ENCODE data around the gene CDC42BPG. TPM values are rescaled to one million over a fixed set of nuclear protein-coding genes. Genes with fewer than 3 reads are reported as not detected.

CDC42BPG gene
- total RNA-seq, 1 experiment from 2014 or later: 14.5 TPM

DNA sequence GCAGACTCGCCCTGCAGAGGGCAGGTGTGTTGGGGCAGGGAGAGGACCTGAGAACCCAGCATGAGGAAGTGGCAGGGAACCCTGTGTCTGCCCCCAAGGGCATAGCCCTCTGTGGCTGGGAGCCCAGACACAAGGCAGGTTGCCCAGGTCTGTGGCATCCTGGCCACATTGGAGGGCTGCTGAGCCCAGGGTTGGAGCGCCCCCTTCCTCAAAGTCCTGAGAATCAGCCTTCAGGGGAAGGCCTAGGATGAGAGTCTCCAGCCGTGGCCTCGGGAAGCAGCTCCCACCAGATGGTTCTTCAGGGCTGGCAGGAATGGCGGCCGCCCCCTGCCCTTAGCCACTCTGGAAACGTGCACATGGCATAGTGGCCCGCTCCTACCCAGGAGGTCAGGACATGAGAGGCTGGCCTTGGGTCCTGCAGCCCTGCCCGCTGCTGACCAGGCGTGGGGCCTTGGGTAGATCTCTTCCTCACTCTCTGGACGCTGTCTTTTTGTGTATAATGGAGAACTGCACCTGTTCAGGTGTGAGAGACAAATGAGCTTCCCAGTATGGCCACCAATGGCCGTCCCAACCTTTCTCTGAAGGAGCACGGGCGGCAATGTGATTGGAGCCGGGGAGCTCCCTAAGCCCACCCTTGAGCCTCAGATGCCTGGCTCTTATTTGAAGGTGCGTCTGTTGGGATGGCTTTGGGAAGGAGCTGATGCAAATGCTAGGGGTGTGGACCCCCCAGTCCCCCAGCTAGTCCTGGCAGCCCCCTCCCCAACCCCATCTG lies 4.6 kb upstream of the CDC42BPG start:
- Histone ChIP-seq H3K79me2 (ENCODE audit: low read length) (peaks cover 16% of the 10 kb centered on the region), H3K36me3 (ENCODE audit: low read depth, low read length) (peaks cover 17% of the 10 kb centered on the region), H3K27me3 (ENCODE audit: low read length) (no peaks in the 10 kb centered on the region), H3K4me3 (ENCODE audit: low read length) (no peak overlapping the region), H4K20me1 (ENCODE audit: low read length) (no peaks in the 10 kb centered on the region), H3K9me2 (replicated peaks; ENCODE audit: low read length) (no peaks in the 10 kb centered on the region), H3K4me1 (ENCODE audit: insufficient read depth, low read length) (peaks cover 30% of the 10 kb centered on the region), H2AFZ (ENCODE audit: low read length) (no peak overlapping the region), H3F3A (ENCODE audit: low read length, unreplicated experiment) (no peaks in the 10 kb centered on the region), H3K27ac (ENCODE audit: low read length) (0 out of 2 replicates have a peak overlapping the region, but pooled peaks have one; percentile 1), H3K9ac (ENCODE audit: low read length) (no peak overlapping the region), H3K9me3 (ENCODE audit: low read length) (no peaks in the 10 kb centered on the region), H3K4me2 (ENCODE audit: low read length) (no peak overlapping the region)
- TF ChIP-seq EZH2phosphoT487 (IDR thresholded peaks at IDR 0.05; ENCODE audit: borderline replicate concordance, low read length) (no peak), EZH2 (IDR thresholded peaks at IDR 0.05; ENCODE audit: low read length, unreplicated experiment) (no peak), CTCF (conservative IDR thresholded peaks at IDR 0.05; ENCODE audit: low read depth, low read length) (peak; percentile 57)
- POLR2A ChIA-PET (ENCODE audit: unreplicated experiment): interaction anchor here (0.5 kb wide), 1 partner anchor 18 kb away, joined by 7 read pairs; no protein-coding TSS in a partner anchor
- ATAC-seq (peak; percentile 5), DNase-seq (peak; percentile 66)
- no TSS peak for BruUV-seq (replicated peaks)
- CTCF ChIA-PET: interaction anchor here (0.6 to 3.6 kb wide), 12 partner anchors 9 to 173 kb away, joined by 3 to 20 read pairs (median 4); partner anchors contain the start of genes ARL2, BATF2 and EHD1
- intact Hi-C loops (cut with micrococcal nuclease): loop anchor here (5.0 kb wide), 1 partner anchor 158 kb away; no protein-coding TSS in a partner anchor

DNA sequence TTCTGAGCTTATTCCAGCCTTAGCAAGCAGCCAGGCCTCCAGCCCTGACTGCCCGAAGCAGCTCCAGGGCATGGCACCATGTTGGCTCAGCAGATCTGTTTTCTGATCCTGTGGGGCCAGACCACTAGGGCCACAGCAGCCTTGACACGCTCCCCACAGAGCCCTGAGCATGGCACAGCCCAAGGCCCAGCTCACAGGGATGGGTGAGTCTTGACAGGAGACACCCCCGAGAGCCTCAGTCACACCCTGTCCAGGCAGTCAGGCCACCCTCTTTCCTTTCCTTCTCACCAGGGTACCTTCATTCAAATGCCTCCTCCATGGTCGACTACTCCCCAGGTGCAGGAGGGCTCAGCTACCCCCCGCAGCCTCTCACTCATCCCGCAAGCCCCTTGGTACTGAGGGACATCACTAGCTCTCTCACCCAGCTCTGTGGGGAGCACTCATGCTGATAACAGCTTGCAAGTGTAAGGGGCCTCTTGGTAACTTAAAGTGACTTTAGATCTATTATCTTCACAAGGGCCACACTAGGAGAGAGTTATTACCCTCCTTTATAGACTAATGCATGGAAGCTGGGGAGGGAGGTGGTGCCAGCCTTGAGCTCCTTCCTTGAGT lies 3.9 kb upstream of the CDC42BPG start:
- no peak for ATAC-seq
- no peaks in the 10 kb centered on the region for H3K9me3 ChIP-seq (ENCODE audit: low read length)
- 0 out of 2 replicates have a peak overlapping the region, but pooled peaks have one; percentile 1 for H3K27ac ChIP-seq (ENCODE audit: low read length)
- no peaks in the 10 kb centered on the region for H4K20me1 ChIP-seq (ENCODE audit: low read length)
- no peak overlapping the region for H3K4me2 ChIP-seq (ENCODE audit: low read length)
- ChIA-PET CTCF (interaction anchor here (0.6 to 3.6 kb wide), 11 partner anchors 10 to 174 kb away, joined by 3 to 20 read pairs (median 4); partner anchors contain the start of genes ARL2, BATF2 and EHD1), POLR2A (ENCODE audit: unreplicated experiment) (interaction anchor here (0.5 kb wide), 1 partner anchor 19 kb away, joined by 7 read pairs; no protein-coding TSS in a partner anchor)
- DNase-seq: no peak
- H3K9me2 ChIP-seq (replicated peaks; ENCODE audit: low read length): no peaks in the 10 kb centered on the region
- intact Hi-C loops (cut with micrococcal nuclease): loop anchor here (5.0 kb wide), 1 partner anchor 159 kb away; no protein-coding TSS in a partner anchor
- no peak overlapping the region for H3K4me3 ChIP-seq (ENCODE audit: low read length)
- peaks cover 29% of the 10 kb centered on the region for H3K4me1 ChIP-seq (ENCODE audit: insufficient read depth, low read length)
- no TSS peak for BruUV-seq (replicated peaks)
- H3K27me3 ChIP-seq (ENCODE audit: low read length): no peaks in the 10 kb centered on the region
- no peak for TF ChIP-seq CTCF (conservative IDR thresholded peaks at IDR 0.05; ENCODE audit: low read depth, low read length)
- no peak for TF ChIP-seq EZH2 (IDR thresholded peaks at IDR 0.05; ENCODE audit: low read length, unreplicated experiment)
- no peak for TF ChIP-seq EZH2phosphoT487 (IDR thresholded peaks at IDR 0.05; ENCODE audit: borderline replicate concordance, low read length)
- peaks cover 16% of the 10 kb centered on the region for H3K79me2 ChIP-seq (ENCODE audit: low read length)
- no peak overlapping the region for H3K9ac ChIP-seq (ENCODE audit: low read length)
- no peak overlapping the region for H2AFZ ChIP-seq (ENCODE audit: low read length)
- peaks cover 10% of the 10 kb centered on the region for H3K36me3 ChIP-seq (ENCODE audit: low read depth, low read length)
- no peaks in the 10 kb centered on the region for H3F3A ChIP-seq (ENCODE audit: low read length, unreplicated experiment)

Measured in PC-3 (cell line).